GM21723 (cell line): ENCODE measurements around the gene PTPRN2.
"Not testable (repeated sequence)": the region's sequence is repeated elsewhere in the genome, so short reads cannot be mapped to it uniquely, and the experiment has no call there.

Experiments
- ATAC-seq: cut with Tn5 transposase; IDR thresholded peaks from one replicate; pipeline ENCODE4 v1.9.1; 2021; ENCODE audit warnings: mild to moderate bottlenecking, moderate library complexity; ENCODE audit not compliant: unreplicated experiment

Gene PTPRN2

DNA sequence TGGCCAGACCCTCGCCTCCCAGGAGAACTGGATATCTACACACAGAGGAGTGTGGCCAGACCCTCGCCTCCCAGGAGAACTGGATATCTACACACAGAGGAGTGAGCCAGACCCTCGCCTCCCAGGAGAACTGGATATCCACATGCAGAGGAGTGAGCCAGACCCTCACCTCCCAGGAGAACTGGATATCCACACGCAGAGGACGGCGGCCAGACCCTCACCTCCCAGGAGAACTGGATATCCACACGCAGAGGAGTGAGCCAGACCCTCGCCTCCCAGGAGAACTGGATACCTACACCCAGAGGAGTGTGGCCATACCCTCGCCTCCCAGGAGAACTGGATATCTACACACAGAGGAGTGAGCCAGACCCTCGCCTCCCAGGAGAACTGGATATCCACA, 862.3 kb downstream of the PTPRN2 start:
- not testable (repeated sequence) for ATAC-seq

DNA sequence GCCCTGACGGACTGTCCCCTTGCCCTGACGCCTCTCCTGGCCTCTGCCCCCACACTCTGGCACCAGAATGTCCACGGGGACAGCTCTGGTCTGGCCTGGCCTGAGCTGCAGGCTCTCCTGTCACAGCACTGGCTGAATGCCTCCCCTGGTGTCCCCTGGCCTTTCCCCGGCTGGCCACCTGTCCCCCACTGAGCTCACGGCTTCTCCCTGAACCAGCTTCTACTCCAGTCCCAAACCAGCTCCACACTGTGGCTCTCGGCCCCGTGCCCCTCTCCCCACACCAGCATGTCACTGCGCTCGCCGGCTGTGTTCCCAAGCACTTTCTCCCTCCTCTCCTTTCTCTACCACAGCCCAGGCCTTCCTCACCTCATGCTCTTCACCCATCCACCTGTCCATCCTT, 864.4 kb downstream of the PTPRN2 start:
- no peak for ATAC-seq

DNA sequence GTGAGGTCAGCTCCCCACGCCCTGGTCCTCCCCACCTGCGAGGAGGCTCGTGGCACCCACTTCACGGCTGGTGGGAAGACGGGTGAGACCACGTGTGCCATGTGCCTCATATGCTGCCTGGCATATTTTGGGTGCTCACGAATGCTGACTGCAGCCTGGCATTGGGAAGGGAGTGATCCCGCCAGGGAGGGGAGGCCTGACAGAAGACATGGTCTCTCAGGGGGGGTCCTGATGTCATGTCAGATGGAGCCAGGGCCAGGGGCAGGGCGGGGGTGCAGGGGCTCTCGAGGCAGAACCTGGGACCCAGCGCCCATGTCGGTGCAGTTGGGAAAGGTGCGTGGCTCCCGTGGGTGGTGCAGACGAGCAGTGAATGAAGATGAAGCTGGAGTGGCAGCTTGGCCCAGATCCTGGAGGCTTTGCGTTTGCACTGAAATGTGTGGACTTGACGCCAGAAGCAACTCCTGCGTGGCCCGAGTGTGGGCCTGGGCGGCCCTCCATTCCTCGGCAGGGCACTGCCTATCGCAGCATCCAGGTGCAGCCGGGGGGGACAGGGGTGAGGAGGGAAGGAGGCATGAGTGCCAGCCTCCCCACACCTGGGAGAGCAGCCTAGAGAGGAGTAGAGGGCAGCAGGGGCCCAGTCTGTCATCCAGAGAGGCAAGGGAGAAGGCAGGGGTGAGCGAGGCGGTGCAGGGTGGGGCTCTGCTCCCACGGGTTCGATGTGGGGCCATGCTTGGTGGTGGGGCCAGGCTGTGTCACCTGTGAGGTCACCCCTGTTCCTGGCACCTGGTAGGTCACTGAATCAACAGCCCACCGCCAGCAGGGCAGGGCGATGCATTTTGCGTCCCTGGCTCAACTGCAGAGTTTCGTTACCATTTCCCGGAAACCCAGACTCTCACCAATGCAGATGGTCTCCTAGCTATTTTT, 865.2 kb downstream of the PTPRN2 start:
- no peak for ATAC-seq

- ATAC-seq: no peak
These were observed 866.0 kb downstream of the PTPRN2 start for GRCh38 chr7:157721468-157722136.

DNA sequence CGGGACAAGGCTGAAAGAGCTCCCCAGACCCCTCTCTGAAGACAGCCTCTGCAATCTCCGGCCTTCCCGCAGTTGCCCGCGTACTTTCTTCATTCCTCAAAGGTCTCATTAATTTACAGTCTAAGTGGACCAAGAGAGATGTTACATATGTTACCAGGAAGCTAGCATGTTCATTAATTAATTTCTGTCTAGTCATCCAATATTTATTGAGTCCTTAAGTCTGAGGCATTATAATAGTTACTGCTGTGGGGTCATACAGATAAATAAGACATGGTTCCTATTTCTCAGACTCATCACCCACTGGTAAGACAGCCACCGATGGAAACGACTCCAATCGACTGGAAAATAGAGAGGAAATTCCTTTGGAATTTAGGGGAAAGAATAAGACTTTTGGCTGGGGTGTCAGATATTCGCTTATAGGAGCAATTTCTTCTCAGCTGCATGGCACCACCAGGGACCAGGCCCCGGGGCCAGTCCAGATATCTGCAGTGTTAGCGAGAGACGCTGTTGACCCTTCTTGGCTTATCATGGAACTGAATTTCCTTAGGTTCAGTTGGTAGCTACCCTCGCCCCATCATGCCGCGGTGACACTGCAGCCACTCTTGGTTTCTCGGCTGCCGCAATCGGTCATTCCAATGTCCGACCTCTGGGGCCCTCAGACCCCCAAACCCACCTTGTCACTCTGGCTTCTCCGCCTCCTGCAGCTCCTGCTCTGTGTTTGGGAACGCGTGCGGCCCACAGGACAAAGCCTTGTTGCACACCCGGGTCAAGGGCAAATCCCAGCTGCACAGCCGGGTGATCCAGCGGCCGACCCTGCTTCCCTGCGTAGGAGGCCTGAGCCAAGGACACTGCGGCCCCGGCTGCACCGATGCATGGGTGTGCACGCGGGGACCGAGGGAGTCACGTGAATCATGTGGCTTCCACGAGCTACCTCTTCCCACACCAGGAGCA, 867.6 kb downstream of the PTPRN2 start:
- ATAC-seq: no peak

GRCh38 chr7:157719008-157719682, 868.5 kb downstream of the PTPRN2 start:
- ATAC-seq: no peak

DNA sequence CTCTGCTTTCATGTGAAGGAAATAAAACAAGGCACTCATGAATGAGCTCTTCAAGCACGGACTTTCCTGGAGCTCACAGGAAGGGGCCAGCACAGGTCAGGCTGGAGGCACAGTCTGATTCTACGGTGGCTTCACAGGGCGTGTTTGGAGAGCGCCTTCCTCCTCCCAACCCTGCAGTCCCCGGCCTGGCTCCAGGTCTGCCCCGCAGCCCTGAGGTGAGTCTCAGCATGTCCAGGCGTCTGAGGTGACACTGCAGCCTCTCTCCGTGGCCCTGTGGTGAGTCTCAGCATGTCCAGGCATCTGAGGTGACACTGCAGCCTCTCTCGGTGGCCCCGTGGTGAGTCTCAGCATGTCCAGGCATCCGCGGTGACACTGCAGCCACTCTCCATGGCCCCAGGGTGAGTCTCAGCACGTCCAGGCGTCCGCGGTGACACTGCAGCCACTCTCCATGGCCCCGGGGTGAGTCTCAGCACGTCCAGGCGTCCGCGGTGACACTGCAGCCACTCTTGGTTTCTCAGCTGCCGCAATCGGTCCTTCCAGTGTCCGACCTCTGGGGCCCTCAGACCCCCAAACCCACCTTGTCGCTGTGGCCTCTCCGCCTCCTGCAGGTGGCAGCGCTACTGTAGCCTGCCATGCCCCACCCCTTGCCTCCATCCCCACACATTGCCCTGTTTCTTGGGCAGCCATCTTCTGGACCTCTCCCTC, 869.2 kb downstream of the PTPRN2 start:
- no peak for ATAC-seq

GRCh38 chr7:157717211-157718174, 870.1 kb downstream of the PTPRN2 start:
- no peak for ATAC-seq

DNA sequence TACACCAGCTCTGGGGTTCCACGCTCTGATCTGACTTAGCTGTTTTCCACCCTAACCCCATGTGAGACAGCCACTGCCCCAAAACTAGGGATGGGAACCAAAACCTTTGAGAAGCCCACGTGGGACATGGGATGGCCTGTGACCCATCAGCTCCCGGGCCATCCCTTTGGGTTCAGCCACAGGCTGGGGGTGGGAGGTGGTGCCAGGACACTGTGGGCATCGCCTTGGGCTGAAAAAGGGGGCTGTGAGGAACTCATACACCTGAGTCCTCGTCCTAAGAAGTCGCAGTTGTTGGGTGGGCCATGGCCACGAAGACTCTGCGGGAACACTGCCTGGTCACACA, 871.7 kb downstream of the PTPRN2 start:
- ATAC-seq: no peak

- no peak for ATAC-seq
These were observed 872.3 kb downstream of the PTPRN2 start for GRCh38 chr7:157715071-157715937.

GRCh38 chr7:157714166-157715070, 873.2 kb downstream of the PTPRN2 start:
- ATAC-seq: no peak

DNA sequence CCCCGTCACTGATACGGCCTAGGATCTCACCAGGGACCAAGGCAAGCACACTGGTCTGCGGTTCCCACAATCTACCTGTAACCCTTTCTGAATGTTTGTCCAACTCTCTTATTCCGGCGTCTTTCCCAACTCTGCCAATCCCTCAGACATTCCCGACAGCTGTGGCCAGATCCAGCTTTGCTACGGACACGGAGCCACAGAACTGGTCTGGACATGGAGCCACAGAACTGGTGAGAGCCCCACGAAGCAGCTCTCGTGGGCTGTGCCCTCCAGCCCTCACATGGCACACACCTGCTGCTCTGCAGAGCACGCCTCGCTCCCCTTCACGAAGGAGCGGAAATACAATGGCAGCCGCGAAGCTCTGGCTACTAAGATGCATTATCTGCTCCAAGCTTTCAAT, 874.0 kb downstream of the PTPRN2 start:
- ATAC-seq: no peak

- ATAC-seq: no peak
These were observed 874.9 kb downstream of the PTPRN2 start for GRCh38 chr7:157712666-157713235.

DNA sequence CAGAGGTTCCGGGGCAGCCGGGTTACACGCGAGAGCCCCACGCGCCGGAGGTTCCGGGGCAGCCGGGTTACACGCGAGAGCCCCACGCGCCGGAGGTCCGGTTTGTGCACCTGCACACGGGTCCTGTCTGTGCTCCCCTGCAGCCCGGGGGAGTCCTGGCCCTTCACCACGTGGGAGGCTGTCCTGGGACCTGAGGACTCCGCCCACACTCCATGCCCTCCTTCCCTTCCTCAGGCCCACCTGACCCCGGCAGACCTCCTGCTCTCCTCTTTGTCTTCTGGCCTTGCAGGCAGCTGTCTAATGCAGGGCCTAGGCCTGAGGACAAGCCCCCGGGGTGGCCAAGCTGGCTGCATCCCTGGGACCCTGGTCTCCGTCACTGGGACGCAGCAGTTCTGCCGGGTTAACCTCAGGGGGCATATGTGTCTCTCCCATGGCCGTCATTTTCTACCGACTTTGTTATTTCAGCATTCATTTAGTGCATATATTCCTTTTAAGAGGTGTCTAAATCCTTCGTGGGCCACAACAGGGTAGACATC, 876.2 kb downstream of the PTPRN2 start:
- ATAC-seq: no peak

DNA sequence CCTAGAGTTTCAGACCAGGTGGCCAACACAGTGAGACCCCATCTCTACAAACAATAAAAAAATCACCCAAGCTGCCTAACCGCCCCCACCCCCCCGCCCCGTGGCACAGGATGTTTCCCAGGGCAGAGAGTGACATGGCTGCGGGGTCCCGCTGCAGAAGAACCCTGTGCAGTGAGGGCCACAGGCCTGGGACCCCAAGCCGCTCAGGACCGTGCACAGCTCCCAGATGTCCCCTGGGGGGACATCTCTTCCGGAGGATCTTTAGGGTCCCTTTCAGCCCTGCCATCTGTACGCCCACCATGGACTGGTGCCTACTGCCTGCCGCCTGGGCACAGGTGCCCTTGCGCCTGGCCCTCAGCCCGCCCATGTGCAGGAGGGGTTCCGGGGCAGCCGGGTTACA, 877.2 kb downstream of the PTPRN2 start:
- ATAC-seq: no peak

DNA sequence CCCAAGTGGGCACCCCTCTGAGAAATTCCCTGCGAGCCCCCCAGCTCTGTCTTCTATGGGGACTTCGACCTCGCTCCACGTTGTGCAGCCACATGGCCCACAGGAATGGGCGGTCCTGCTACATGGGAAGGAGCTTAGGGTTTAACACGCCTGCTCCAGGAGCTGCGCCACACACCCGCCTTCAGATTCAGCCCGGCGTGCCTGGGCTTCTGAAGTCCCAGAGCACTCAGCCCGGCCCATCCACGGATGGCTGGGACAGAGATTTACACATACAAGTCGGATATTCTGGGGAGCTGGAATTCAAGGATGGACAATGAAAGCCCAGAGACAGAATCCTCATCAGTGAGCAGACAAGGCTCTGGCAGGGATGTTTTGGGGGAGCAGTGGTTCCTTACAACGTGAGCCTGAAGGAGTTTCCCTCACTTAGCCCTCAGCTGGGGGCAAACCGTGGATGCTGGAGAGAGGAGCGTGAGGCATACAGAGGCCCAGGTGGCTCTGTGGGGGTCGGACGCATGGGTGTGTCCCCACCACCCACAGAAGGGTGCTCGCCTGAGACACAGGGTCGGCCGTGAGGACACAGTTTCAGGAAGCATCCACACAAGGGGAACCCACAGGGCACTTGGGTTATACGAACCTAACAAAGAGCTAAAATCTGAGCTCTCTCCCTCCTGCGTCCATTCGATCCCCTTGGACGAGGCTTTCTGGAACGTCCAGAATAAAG, 877.9 kb downstream of the PTPRN2 start:
- no peak for ATAC-seq
